ENCODE results near the gene TMEM143. TPM values are rescaled to one million over a fixed set of nuclear protein-coding genes. Genes with fewer than 3 reads are reported as not detected.

The TMEM143 gene
- total and polyA plus RNA-seq, 10 of the 15 experiments (the other 5 are each of a cell fraction or from before 2014, with no cell fraction given) = 1.5 to 19.5 (median 10.1) TPM

- TF ChIP-seq ZBTB4 (CRISPR knock-in tag; IDR thresholded peaks at IDR 0.05) = no peak
- TF ChIP-seq TCF3 (IDR thresholded peaks at IDR 0.05; ENCODE audit: borderline replicate concordance, insufficient read depth, low read depth, low read length) = no peak
- TF ChIP-seq SMAD1 (IDR thresholded peaks at IDR 0.05; ENCODE audit: low read depth, partially characterized antibody) = no peak
- no peak for TF ChIP-seq DPF2 (IDR thresholded peaks at IDR 0.05)
- peak; percentile 60; the same call in 1 of the 2 replicates for TF ChIP-seq YY1 (IDR thresholded peaks at IDR 0.05; ENCODE audit: low read depth, low read length)
- TF ChIP-seq RB1 (IDR thresholded peaks at IDR 0.05; ENCODE audit: borderline replicate concordance) = no peak
- TF ChIP-seq SMC3 (IDR thresholded peaks at IDR 0.05; ENCODE audit: borderline replicate concordance, low read length) = peak; percentile 81; the same call in 1 of the 2 replicates
- 0 out of 2 replicates have a peak, but pooled peaks have one; percentile 45 for TF ChIP-seq NFXL1 (IDR thresholded peaks at IDR 0.05; ENCODE audit: borderline replicate concordance)
- 0 out of 4 replicates have a peak, but pooled peaks of 1 of the 2 experiments have one; percentile 25 for TF ChIP-seq IKZF2 (IDR thresholded peaks at IDR 0.05)
These were observed 72.8 kb downstream of the TMEM143 start (continued) for GRCh38 chr19:48290771-48291488.

All from GM12878 (cell line).